Measurements from ENCODE around the gene GRK5.

DNA sequence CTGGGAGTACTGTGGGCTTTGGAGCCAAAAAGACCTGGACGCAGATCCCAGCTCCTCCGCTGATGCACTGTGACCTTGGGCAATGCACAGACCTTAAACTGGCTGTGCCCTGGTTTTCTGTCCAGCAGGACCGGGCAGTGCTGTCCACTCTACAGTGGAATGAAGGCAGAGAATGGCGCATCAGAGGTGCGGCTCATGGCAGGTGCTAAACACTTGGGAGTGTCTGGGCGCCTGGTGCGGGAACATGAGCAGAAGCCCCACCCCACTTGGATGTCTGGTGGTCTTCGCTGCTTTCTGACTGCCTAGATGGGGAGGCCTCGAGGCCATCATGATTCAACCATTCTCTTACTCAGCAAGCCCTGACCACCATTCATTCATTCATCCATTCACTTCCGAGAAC, 153.7 kb downstream of the GRK5 start:
- TF ChIP-seq, protein P1, sequence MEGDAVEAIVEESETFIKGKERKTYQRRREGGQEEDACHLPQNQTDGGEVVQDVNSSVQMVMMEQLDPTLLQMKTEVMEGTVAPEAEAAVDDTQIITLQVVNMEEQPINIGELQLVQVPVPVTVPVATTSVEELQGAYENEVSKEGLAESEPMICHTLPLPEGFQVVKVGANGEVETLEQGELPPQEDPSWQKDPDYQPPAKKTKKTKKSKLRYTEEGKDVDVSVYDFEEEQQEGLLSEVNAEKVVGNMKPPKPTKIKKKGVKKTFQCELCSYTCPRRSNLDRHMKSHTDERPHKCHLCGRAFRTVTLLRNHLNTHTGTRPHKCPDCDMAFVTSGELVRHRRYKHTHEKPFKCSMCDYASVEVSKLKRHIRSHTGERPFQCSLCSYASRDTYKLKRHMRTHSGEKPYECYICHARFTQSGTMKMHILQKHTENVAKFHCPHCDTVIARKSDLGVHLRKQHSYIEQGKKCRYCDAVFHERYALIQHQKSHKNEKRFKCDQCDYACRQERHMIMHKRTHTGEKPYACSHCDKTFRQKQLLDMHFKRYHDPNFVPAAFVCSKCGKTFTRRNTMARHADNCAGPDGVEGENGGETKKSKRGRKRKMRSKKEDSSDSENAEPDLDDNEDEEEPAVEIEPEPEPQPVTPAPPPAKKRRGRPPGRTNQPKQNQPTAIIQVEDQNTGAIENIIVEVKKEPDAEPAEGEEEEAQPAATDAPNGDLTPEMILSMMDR (IDR thresholded peaks at IDR 0.05): no peak
- TF ChIP-seq POLR2A (IDR thresholded peaks at IDR 0.05): no peak
